ENCODE results near the gene MTG2.

Gene MTG2

GRCh38 chr20:62248890-62249560 is 66.2 kb downstream of the MTG2 start (continued):
- TF ChIP-seq CREB5 (CRISPR knock-in tag; IDR thresholded peaks at IDR 0.05; ENCODE audit: low read depth) (no peak), POU6F1 (CRISPR knock-in tag; IDR thresholded peaks at IDR 0.05; ENCODE audit: borderline replicate concordance, low read depth) (no peak)

- TF ChIP-seq TSHZ2 (CRISPR knock-in tag; IDR thresholded peaks at IDR 0.05) (no peak), SNAI2 (CRISPR knock-in tag; IDR thresholded peaks at IDR 0.05) (no peak), OSR1 (CRISPR knock-in tag; IDR thresholded peaks at IDR 0.05) (no peak), PPARA (CRISPR knock-in tag; IDR thresholded peaks at IDR 0.05; ENCODE audit: borderline replicate concordance) (no peak), CSRNP3 (CRISPR knock-in tag; IDR thresholded peaks at IDR 0.05) (no peak), ZNF70 (CRISPR knock-in tag; IDR thresholded peaks at IDR 0.05) (no peak), BACH2 (CRISPR knock-in tag; IDR thresholded peaks at IDR 0.05; ENCODE audit: borderline replicate concordance) (no peak), ZNF8 (CRISPR knock-in tag; IDR thresholded peaks at IDR 0.05) (no peak), ARNTL (CRISPR knock-in tag; IDR thresholded peaks at IDR 0.05; ENCODE audit: borderline replicate concordance, low read depth) (no peak), GLIS3 (CRISPR knock-in tag; IDR thresholded peaks at IDR 0.05) (no peak), RARB (CRISPR knock-in tag; IDR thresholded peaks at IDR 0.05) (no peak), ZNF565 (CRISPR knock-in tag; conservative IDR thresholded peaks at IDR 0.05; ENCODE audit: low read depth) (no peak), ZFP3 (CRISPR knock-in tag; IDR thresholded peaks at IDR 0.05) (no peak), PATZ1 (CRISPR knock-in tag; IDR thresholded peaks at IDR 0.05; ENCODE audit: borderline replicate concordance) (no peak), ESRRG (CRISPR knock-in tag; IDR thresholded peaks at IDR 0.05) (no peak), ZC3H10 (CRISPR knock-in tag; IDR thresholded peaks at IDR 0.05) (no peak), POU6F1 (CRISPR knock-in tag; IDR thresholded peaks at IDR 0.05; ENCODE audit: borderline replicate concordance, low read depth) (no peak), ZFP30 (CRISPR knock-in tag; IDR thresholded peaks at IDR 0.05) (no peak)
- no peak for ATAC-seq
Observed at GRCh38 chr20:62252342-62252966, 69.6 kb downstream of the MTG2 start.
